KMS-11 (cell line): ENCODE results near the gene COPG1.

ENCODE experiments used
- H2AFZ ChIP-seq: fragments of 200-600 bp; sonication (generic); 2 replicates; pipeline ENCODE4 v1.6.1; 2016; ENCODE audit warnings: antibody characterized with exemption, mixed run types, low read depth
- H3K27ac ChIP-seq: fragments of 200-600 bp; sonication (generic); 2 replicates; pipeline ENCODE4 v1.6.1; 2016; ENCODE audit warnings: mild to moderate bottlenecking, mixed run types
- H3K27me3 ChIP-seq: fragments of 200-600 bp; sonication (generic); 2 replicates; pipeline ENCODE4 v1.6.1; 2017; ENCODE audit warnings: mild to moderate bottlenecking, low read depth, mixed run types, moderate library complexity; ENCODE audit not compliant: insufficient read depth
- H3K36me3 ChIP-seq: fragments of 200-600 bp; sonication (generic); 2 replicates; pipeline ENCODE4 v1.6.1; 2017; ENCODE audit warnings: mild to moderate bottlenecking, mixed run types; ENCODE audit not compliant: insufficient read depth
- H3K4me1 ChIP-seq: fragments of 200-600 bp; sonication (generic); 2 replicates; pipeline ENCODE4 v1.6.1; 2016; ENCODE audit warnings: mild to moderate bottlenecking, low read depth, mixed run types; ENCODE audit not compliant: poor library complexity, severe bottlenecking
- H3K4me2 ChIP-seq: fragments of 200-600 bp; sonication (generic); 2 replicates; pipeline ENCODE4 v1.7.0; 2016; ENCODE audit warnings: mild to moderate bottlenecking, mixed run types
- H3K4me3 ChIP-seq: fragments of 200-600 bp; sonication (generic); IDR thresholded peaks from 2 replicates; pipeline ENCODE4 v1.6.1; 2017; ENCODE audit warnings: low read depth, low read length, mixed read lengths; ENCODE audit not compliant: insufficient read depth
- H3K79me2 ChIP-seq: fragments of 200-600 bp; sonication (generic); 2 replicates; pipeline ENCODE4 v1.6.1; 2016; ENCODE audit warnings: low read depth, mixed run types; ENCODE audit not compliant: insufficient read depth
- H3K9ac ChIP-seq: fragments of 200-600 bp; sonication (generic); 2 replicates; pipeline ENCODE4 v1.6.1; 2016; ENCODE audit warnings: mild to moderate bottlenecking, mixed run types
- H4K20me1 ChIP-seq: fragments of 200-600 bp; sonication (generic); 2 replicates; pipeline ENCODE4 v1.6.1; 2016; ENCODE audit warnings: mild to moderate bottlenecking, mixed run types; ENCODE audit not compliant: insufficient read depth
- TF ChIP-seq, protein P1 (sequence below): fragments of 200-600 bp; sonication (generic); conservative IDR thresholded peaks from 2 replicates; pipeline ENCODE4 v1.6.1; 2017; ENCODE audit warnings: low read depth, mild to moderate bottlenecking, antibody characterized with exemption, low read length, moderate library complexity, mixed read lengths

Gene COPG1, protein sequence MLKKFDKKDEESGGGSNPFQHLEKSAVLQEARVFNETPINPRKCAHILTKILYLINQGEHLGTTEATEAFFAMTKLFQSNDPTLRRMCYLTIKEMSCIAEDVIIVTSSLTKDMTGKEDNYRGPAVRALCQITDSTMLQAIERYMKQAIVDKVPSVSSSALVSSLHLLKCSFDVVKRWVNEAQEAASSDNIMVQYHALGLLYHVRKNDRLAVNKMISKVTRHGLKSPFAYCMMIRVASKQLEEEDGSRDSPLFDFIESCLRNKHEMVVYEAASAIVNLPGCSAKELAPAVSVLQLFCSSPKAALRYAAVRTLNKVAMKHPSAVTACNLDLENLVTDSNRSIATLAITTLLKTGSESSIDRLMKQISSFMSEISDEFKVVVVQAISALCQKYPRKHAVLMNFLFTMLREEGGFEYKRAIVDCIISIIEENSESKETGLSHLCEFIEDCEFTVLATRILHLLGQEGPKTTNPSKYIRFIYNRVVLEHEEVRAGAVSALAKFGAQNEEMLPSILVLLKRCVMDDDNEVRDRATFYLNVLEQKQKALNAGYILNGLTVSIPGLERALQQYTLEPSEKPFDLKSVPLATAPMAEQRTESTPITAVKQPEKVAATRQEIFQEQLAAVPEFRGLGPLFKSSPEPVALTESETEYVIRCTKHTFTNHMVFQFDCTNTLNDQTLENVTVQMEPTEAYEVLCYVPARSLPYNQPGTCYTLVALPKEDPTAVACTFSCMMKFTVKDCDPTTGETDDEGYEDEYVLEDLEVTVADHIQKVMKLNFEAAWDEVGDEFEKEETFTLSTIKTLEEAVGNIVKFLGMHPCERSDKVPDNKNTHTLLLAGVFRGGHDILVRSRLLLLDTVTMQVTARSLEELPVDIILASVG

DNA sequence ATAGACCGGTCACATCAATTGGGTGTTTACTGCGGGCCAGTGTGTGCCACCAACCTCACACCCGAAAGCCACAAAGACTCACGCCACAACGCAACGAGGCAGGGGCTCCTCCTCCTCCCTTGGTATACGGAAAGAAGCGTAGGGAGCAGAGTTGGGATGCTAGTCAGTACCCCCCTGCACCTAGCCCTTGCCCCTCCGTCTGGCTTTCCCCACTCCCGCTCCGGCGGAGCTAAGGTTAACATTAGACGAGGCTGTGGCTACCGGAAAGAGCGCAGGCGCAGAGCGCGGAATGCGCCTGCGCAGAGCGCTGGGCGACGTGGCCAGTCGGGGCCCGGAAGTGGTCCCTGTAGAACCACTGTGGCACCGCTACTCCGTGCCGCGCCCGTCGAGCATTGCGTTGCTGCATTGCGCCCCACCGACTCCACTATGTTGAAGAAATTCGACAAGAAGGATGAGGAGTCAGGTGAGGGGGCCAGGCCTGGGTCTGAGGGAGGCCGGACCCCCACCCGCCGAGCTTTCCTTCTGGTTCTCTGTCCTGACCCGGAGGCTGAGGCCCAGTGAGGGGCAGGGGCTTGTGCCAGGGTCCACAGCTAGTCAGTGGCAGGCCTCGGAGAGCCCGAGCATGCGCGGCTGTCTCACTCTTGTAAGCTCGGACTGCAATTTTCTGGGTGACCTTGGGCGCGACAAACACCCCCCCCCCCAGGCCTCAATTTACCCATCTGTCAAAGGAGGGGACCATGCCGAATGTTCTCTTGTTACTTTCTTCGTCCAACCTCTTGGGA, at the start of gene COPG1:
TSS of gene COPG1 (plus strand) at position 323 of the 782 bp plus-strand sequence. CDS start at position 427, 104 bp downstream.
- Histone ChIP-seq H4K20me1 (no peaks in the 10 kb centered on the region), H3K79me2 (peaks cover 36% of the 10 kb centered on the region), H3K4me1 (peaks cover 48% of the 10 kb centered on the region), H2AFZ (peak within 1 kb of the TSS; percentile 81), H3K4me2 (peak within 1 kb of the TSS; percentile 99), H3K27ac (peak within 1 kb of the TSS; percentile 77), H3K27me3 (no peaks in the 10 kb centered on the region), H3K9ac (peak within 1 kb of the TSS; percentile 96), H3K36me3 (0 out of 2 replicates have a peak, but pooled peaks cover 12% of the 10 kb centered on the region), H3K4me3 (peak within 1 kb of the TSS; percentile 89)
- TF ChIP-seq, protein P1, sequence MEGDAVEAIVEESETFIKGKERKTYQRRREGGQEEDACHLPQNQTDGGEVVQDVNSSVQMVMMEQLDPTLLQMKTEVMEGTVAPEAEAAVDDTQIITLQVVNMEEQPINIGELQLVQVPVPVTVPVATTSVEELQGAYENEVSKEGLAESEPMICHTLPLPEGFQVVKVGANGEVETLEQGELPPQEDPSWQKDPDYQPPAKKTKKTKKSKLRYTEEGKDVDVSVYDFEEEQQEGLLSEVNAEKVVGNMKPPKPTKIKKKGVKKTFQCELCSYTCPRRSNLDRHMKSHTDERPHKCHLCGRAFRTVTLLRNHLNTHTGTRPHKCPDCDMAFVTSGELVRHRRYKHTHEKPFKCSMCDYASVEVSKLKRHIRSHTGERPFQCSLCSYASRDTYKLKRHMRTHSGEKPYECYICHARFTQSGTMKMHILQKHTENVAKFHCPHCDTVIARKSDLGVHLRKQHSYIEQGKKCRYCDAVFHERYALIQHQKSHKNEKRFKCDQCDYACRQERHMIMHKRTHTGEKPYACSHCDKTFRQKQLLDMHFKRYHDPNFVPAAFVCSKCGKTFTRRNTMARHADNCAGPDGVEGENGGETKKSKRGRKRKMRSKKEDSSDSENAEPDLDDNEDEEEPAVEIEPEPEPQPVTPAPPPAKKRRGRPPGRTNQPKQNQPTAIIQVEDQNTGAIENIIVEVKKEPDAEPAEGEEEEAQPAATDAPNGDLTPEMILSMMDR: no peak

DNA sequence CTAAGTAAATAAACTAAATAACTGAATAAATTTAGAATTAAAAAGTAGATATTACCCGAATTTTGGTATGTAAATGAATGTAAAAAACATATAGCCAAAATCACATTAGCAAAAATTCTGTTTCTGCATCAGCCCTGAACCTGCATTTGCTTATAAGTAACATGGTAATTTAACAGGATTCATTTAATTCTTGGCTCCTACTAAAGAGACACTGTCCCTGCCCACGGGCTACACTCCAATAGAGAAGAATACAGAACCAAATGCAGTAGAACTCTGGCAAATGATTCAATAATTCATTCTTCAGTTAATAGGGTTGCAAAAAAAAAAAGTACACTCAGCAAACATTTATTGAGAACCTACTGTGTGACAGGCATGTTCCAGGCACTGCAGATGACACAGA, 44.9 kb upstream of the COPG1 start:
- Histone ChIP-seq H3K36me3 (no peaks in the 10 kb centered on the region), H3K4me3 (no peak overlapping the region), H3K9ac (no peak overlapping the region), H2AFZ (no peak overlapping the region), H4K20me1 (no peaks in the 10 kb centered on the region), H3K27me3 (no peaks in the 10 kb centered on the region), H3K4me2 (no peak overlapping the region), H3K4me1 (no peaks in the 10 kb centered on the region), H3K27ac (no peak overlapping the region), H3K79me2 (no peaks in the 10 kb centered on the region)
- TF ChIP-seq, protein P1: no peak

DNA sequence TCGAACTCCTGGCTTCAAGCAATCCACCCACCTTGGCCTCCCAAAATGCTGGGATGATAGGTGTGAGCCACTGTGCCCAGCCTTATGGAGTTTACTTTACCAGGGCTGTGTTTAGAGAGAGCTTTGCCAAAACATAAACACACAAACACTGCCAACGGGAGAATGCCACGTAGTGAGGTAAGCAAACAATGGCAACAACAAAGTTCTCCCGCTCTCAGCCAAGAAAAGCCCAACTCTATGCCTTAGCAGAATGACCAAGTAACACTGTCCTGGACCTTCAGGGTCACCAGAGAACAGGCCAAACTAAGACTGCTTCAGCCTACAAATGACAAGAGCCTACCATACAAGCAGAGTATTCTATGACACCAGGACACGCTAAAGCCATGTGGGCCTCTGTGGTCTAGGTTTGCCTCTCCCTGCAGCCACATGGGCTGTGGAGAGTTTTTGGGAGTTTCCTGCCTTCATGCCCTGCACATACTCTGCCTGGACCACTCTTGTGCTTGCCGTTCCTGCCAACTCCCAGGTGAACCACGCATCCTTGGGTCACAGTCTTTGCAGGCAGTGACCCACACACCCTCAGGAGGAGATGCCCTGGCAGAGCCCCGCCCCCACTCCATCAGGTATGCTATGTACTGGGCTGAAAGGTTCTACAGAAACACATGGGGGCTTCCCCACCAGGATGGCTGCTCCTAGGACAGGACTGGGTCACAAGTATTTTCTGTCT, 44.1 kb upstream of the COPG1 start:
- Histone ChIP-seq H3K4me3 (no peak overlapping the region), H3K9ac (no peak overlapping the region), H2AFZ (no peak overlapping the region), H3K27me3 (no peaks in the 10 kb centered on the region), H4K20me1 (no peaks in the 10 kb centered on the region), H3K36me3 (no peaks in the 10 kb centered on the region), H3K4me2 (no peak overlapping the region), H3K79me2 (no peaks in the 10 kb centered on the region), H3K4me1 (no peaks in the 10 kb centered on the region), H3K27ac (no peak overlapping the region)
- TF ChIP-seq, protein P1: no peak

DNA sequence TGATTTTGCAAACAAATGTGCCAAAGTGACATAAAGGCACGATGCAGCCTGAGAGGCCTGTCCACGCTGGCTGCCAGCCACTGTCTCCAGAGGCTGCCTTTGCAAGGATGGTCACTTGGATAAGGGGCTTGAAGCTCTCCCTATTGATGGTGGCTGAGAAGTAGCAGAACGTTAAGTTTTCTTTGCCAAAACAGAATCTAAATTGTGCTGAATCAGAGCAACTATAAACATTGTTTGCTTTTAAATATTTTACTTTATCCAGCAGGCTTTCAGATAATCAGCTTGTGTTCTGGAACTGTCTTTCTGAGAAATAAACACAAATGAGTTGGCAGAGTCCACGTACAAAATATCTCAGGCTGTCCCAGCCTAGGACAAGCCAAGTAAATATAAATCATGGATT, 41.9 kb upstream of the COPG1 start:
- no peaks in the 10 kb centered on the region for H3K79me2 ChIP-seq
- no peak overlapping the region for H3K9ac ChIP-seq
- H3K4me1 ChIP-seq: no peaks in the 10 kb centered on the region
- H3K4me3 ChIP-seq: no peak overlapping the region
- no peak overlapping the region for H3K4me2 ChIP-seq
- TF ChIP-seq, protein P1: no peak
- no peak overlapping the region for H2AFZ ChIP-seq
- no peaks in the 10 kb centered on the region for H3K36me3 ChIP-seq
- H4K20me1 ChIP-seq: no peaks in the 10 kb centered on the region
- H3K27me3 ChIP-seq: no peaks in the 10 kb centered on the region
- no peak overlapping the region for H3K27ac ChIP-seq
